Heart left ventricle (tissue), 16 donors: ENCODE data around the gene KRT17. TPM values are rescaled to one million over a fixed set of nuclear protein-coding genes. Genes with fewer than 3 reads are reported as not detected.

Experiments used
- ATAC-seq, 4 donors: fragments of 200-7000 bp; cut with Tn5 transposase; one replicate each; pipeline ENCODE4 v1.9.1; 2020 to 2022; ENCODE audit warnings: moderate library complexity in 4 of 4, mild to moderate bottlenecking in 3 of 4, moderate number of reproducible peaks in 1 of 4
- DNase-seq, 5 donors: peaks; one replicate each; pipeline ENCODE4 v3.0.0-alpha.2; 2020
- H3K27ac ChIP-seq, 12 donors: fragments of 200-600 bp; sonication (generic) in 4 of 12; one replicate each; pipeline versions ENCODE4 v1.5.0 to v1.8.0; 2016 to 2022; ENCODE audit warnings: mild to moderate bottlenecking in 2 of 12
- H3K27me3 ChIP-seq, 9 donors: fragments of 200-600 bp; sonication (generic) in 2 of 9; one replicate each; pipeline versions ENCODE4 v1.5.1 to v1.8.0; 2016 to 2022; ENCODE audit warnings: mild to moderate bottlenecking in 3 of 9
- H3K36me3 ChIP-seq, 9 donors: fragments of 200-600 bp; sonication (generic) in 2 of 9; one replicate each; pipeline versions ENCODE4 v1.5.0 to v1.8.0; 2018 to 2022; ENCODE audit warnings: mild to moderate bottlenecking in 2 of 9
- H3K4me1 ChIP-seq, 12 donors: fragments of 200-600 bp; sonication (generic) in 4 of 12; one replicate each; pipeline versions ENCODE4 v1.5.0 to v1.8.0; 2016 to 2022; ENCODE audit warnings: mild to moderate bottlenecking in 3 of 12
- H3K4me3 ChIP-seq, 12 donors: fragments of 200-600 bp; sonication (generic) in 4 of 12; one replicate each; pipeline versions ENCODE4 v1.5.0 to v1.8.0; 2017 to 2022; ENCODE audit warnings: mild to moderate bottlenecking in 9 of 12, moderate library complexity in 4 of 12
- H3K9me3 ChIP-seq, 12 donors: fragments of 200-600 bp; sonication (generic) in 4 of 12; one replicate each; pipeline versions ENCODE4 v1.5.0 to v1.8.0; 2016 to 2022; ENCODE audit warnings: mild to moderate bottlenecking in 1 of 12
- POLR2A ChIP-seq, 2 donors: fragments of 450-650 bp; IDR thresholded peaks; one replicate each; pipeline ENCODE4 v1.6.1; 2017; ENCODE audit warnings: antibody characterized with exemption in 2 of 2, mild to moderate bottlenecking in 2 of 2, moderate library complexity in 2 of 2
- WGBS, 4 donors: extraction: QIAGEN DNeasy Blood & Tissue Kit in 2 of 4; methylation state at CpG; one replicate each; pipeline versions ENCODE4 v1.1.5 to v1.1.7; 2013 to 2018; 5-methylcytosine and 5-hydroxymethylcytosine counted together
- intact Hi-C, 10 donors: fragments of 100-400 bp; cut with DNase I; formaldehyde crosslinking; loops; one replicate each; pipeline versions ENCODE4 v1.11.1 to v1.14.2; 2022
- polyA plus RNA-seq, 2 donors: library from polyadenylated mRNA; stranded (reverse); fragments of 200-250 nt; gene quantifications; one replicate each; pipeline ENCODE4 v1.2.3, GENCODE V29; 2013
- total RNA-seq, 9 donors: library from RNA; depleted of rRNA in 2 of 9; stranded (reverse); fragments of >200 nt in 2 of 9; fragmentation: NEBNext Ultra II Directional in 3 of 9; extraction: Animal tissue kit (Norgen Biotek cat#: 25700) in 3 of 9; gene quantifications; one replicate each; pipeline versions ENCODE4 v1.1.0 to v1.2.4, GENCODE V29; 2016 to 2023
- TF ChIP-seq, protein P1 (sequence below), 12 donors: fragments of 200-600 bp; sonication (generic) in 4 of 12; IDR thresholded peaks; one replicate each; pipeline versions ENCODE4 v1.5.0 to v1.8.0; 2018 to 2022; ENCODE audit warnings: antibody characterized with exemption in 12 of 12, mild to moderate bottlenecking in 5 of 12
- donor health status: ischemic (EF 13 %, LVEDD 7.1; RV severe dilation, severe dysfunction).
- donor health status: healthy with polysubstance abuse.
- donor health status: DM: no; HTN: yes; CAD: no.
- donor health status: DM: no; HTN: no; CAD: no.
- donor health status: ischemic (EF 25% LVEDD 6.9; RV normal size, moderate dysfunction).
- donor health status: ischemic (EF 25% LVEDD 5.7; RV mildly dilated, moderate dysfunction).
- donor health status: healthy.
- donor health status: DM: yes; HTN: yes; CAD: no.
- donor health status: ischemic (EF 35%, LVEDD 5.7; RV mildly dilated, moderate dysfunction).
- donor health status: nonischemic (EF 11% LVEDD 7.7; RV severe dilation, severe dysfunction).
- donor health status: DM: yes; HTN: yes; CAD: no.
- donor health status: PGD.
- donor health status: ischemic (EF 29% LVEDD 5.4; RV normal size, mild dysfunction).
- donor health status: nonischemic (EF 23%, LVEDD 6.1; RV moderate dilation, normal function).

KRT17 gene
- total and polyA plus RNA-seq, 11 donors, result 0.60 TPM; not detected in 10

DNA sequence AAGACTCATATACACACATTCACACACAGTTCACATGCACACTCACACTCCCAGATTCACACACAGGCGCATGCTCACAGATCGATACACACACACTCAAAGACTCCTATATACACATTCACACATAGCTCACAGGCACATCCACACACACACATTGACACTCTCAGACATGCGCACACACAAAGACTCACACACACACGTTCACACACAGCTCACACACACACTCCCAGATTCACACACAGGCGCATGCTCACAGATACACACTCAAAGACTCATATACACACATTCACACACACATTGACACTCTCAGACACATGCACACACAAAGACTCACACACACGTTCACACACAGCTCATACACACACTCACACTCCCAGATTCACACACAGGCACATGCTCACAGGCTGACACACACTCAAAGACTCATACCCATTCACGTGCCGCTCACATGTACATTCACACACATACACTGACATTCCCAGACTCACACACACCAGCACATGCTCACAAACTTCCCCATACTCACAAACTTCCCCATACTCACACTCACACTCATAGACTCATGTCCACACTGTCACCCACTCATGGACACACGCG is 25.6 kb upstream of the KRT17 start:
- no peak for TF ChIP-seq POLR2A (IDR thresholded peaks at IDR 0.05)
- TF ChIP-seq, protein P1, sequence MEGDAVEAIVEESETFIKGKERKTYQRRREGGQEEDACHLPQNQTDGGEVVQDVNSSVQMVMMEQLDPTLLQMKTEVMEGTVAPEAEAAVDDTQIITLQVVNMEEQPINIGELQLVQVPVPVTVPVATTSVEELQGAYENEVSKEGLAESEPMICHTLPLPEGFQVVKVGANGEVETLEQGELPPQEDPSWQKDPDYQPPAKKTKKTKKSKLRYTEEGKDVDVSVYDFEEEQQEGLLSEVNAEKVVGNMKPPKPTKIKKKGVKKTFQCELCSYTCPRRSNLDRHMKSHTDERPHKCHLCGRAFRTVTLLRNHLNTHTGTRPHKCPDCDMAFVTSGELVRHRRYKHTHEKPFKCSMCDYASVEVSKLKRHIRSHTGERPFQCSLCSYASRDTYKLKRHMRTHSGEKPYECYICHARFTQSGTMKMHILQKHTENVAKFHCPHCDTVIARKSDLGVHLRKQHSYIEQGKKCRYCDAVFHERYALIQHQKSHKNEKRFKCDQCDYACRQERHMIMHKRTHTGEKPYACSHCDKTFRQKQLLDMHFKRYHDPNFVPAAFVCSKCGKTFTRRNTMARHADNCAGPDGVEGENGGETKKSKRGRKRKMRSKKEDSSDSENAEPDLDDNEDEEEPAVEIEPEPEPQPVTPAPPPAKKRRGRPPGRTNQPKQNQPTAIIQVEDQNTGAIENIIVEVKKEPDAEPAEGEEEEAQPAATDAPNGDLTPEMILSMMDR (IDR thresholded peaks at IDR 0.05), result no peak
- 91 to 94% (median 94%) methylated on average over 10 of the region's 10 CpGs for WGBS, 4 donors
- Histone ChIP-seq H3K36me3 (no peaks in the 10 kb centered on the region), H3K4me3 (no peak overlapping the region), H3K9me3 (no peaks in the 10 kb centered on the region), H3K27me3 (no peaks in the 10 kb centered on the region), H3K27ac (no peak overlapping the region), H3K4me1 (peaks cover 0 to 26% (median 8%) of the 10 kb centered on the region in 12 donors)
- intact Hi-C loops, result loop anchor here (2.0 to 10.0 kb wide), 12 partner anchors 65 to 848 kb away; partner anchors contain the start of gene KRT14 (in 1 of the 10)
- DNase-seq, result peak in 2 of 5 donors; percentile 3 to 14
- ATAC-seq, result no peak

DNA sequence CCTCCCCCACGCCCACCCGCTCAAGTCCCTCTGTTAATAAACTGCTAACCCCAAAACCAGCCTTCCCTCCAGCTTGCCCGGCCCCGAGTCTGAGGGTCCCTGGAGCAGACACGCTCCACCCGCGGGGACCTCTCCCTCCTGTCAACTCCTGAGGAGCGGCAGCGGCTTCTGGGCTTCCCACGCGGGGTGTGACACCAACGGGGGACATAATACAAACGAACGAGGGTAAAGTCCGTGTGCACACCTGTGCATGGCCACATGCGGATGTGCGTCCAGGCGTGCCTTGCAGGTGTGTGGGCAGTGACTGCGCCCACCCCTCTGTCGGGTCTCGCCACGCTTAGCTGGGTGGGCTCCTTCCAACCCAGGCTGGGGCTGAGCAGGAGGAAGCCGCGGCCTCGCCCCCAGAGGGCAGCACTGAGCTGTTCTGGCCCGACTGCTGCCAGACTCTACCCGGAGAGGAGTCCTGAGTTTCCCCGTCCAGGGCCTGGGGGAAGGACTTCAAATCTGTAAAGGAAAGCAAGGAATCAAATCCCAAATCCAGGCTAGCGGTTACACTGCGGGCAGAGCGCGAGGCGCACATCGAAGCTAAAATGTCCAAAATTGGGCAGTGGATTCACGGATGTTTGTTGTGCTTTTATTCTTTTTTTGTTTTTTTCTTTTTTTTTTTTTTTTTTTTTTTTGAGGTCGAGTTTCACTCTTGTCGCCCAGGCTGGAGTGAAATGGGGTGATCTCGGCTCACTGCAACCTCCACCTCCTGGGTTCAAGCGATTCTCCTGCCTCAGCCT is 24.2 kb upstream of the KRT17 start:
- H3K27me3 ChIP-seq, result no peaks in the 10 kb centered on the region
- peak; percentile 90 to 96 (median 92) for ATAC-seq
- peaks cover 0 to 29% (median 8%) of the 10 kb centered on the region in 12 donors for H3K4me1 ChIP-seq
- H3K9me3 ChIP-seq, result no peaks in the 10 kb centered on the region
- H3K4me3 ChIP-seq, result peak overlapping the region in 11 of 12 donors; percentile 2 to 57 (median 45)
- intact Hi-C loops, result loop anchor here (1.0 to 10.0 kb wide), 17 partner anchors 14 to 846 kb away; partner anchors contain the start of gene KRT14 (in 1 of the 10)
- WGBS, 4 donors, result 7 to 10% (median 7%) methylated on average over 30 to 39 of the region's 39 CpGs
- no peak for TF ChIP-seq POLR2A (IDR thresholded peaks at IDR 0.05)
- TF ChIP-seq, protein P1 (IDR thresholded peaks at IDR 0.05), result peak; percentile 84 to 98 (median 92)
- peak overlapping the region in 2 of 12 donors; percentile 38 to 41 for H3K27ac ChIP-seq
- no peaks in the 10 kb centered on the region for H3K36me3 ChIP-seq
- peak; percentile 83 to 91 (median 85) for DNase-seq

DNA sequence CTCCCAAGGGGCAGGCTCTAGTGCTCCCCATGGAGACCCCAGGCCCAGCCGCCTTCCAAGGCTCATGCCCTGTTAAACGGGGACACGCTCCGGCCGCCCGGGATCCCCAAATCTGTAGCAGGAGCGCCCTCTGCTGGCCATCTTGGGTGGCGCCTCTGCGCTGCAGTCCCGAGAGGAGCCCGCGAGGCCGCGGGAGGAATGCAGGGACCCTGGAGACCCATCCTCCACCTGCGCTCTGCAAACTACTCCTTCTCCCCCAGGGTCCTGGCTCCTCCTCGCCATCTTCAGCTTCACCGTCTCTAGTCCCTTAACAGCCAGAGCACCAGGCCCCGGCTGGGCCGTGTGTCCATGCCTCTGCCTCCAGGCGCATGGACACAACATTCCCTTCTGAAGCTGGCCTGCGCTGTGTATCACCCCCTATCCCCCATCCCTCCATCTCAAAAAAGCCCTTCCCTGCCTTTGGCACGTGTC is 23.6 kb upstream of the KRT17 start:
- Histone ChIP-seq H3K27me3 (no peaks in the 10 kb centered on the region), H3K4me3 (peak overlapping the region in 11 of 12 donors; percentile 2 to 57 (median 45)), H3K36me3 (no peaks in the 10 kb centered on the region), H3K27ac (peak overlapping the region in 2 of 12 donors; percentile 38 to 41), H3K9me3 (no peaks in the 10 kb centered on the region), H3K4me1 (peaks cover 0 to 29% (median 8%) of the 10 kb centered on the region in 12 donors)
- peak; percentile 70 to 92 (median 86) for ATAC-seq
- intact Hi-C loops, result loop anchor here (1.0 to 10.0 kb wide), 17 partner anchors 14 to 846 kb away; partner anchors contain the start of gene KRT14 (in 1 of the 10)
- no peak for TF ChIP-seq POLR2A (IDR thresholded peaks at IDR 0.05)
- TF ChIP-seq, protein P1 (IDR thresholded peaks at IDR 0.05), result peak; percentile 90 to 98 (median 96)
- WGBS, 4 donors, result 0 to 3% (median 1%) methylated on average over 20 to 22 of the region's 22 CpGs
- peak; percentile 83 to 95 (median 88) for DNase-seq
